Fibroblast of gingiva (primary cell): ENCODE measurements around the gene SSC4D.
A peak's percentile ranks its signal among the peaks of the same experiment; 100 is the strongest.
"Not testable (repeated sequence)": the region's sequence is repeated elsewhere in the genome, so short reads cannot be mapped to it uniquely, and the experiment has no call there.

ENCODE experiments used
- DNase-seq: peaks from one replicate; pipeline ENCODE4 v3.0.0-alpha.2; 2011; ENCODE audit warnings: low read depth

SSC4D gene

DNA sequence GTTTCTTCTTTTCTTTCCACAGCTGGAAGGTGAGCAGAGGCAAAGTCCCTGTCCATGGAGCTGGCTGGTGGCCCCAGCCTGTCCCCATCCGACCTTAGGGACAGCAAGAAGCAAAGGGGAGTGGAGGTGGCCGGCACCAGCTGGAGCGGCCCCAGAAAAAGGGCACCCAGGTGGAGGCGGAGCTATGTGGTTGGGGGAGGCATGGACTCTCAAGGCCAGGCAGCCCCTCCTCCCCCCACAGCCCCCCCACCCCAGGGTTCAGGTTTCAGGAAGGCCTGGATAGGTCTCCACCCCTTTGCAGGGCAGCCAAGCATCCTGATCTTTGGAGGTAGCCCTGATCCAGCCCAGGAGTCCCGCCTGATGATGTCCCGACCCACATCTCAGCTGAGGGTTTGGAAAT, at the start of gene SSC4D:
Gene SSC4D (minus strand): TSS at position 161 of the 400 bp plus-strand sequence. CDS start 5,258 bp downstream, outside the sequence.
- DNase-seq, result no peak

GRCh38 chr7:76458504-76458903, 49.0 kb upstream of the SSC4D start:
- DNase-seq, result not testable (repeated sequence)

- DNase-seq, result not testable (repeated sequence)
Measured at GRCh38 chr7:76457017-76457416, 47.5 kb upstream of the SSC4D start.

DNA sequence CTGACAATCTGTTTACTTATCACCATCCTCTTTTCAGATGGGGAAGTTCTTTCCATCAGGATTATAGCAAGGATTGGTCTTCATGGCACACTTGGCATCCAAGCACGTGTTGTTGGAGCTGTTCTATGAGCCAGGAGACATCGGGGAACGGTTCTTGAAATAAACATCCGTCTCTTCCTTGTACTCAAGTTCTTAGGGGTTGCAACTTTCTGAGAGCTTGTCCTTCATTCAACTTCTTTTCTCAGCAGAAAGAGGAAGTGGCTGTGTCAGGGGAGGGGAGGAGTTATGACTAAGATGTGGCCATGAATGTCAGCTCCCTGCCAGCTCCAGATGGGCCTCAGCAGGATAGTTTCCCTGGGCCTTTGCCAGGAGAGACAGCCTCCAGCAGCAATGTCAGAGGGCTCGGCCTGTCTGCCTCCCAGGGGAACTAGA, 36.1 kb upstream of the SSC4D start:
- peak; percentile 87 for DNase-seq

GRCh38 chr7:76443846-76444245, 34.3 kb upstream of the SSC4D start:
- not testable (repeated sequence) for DNase-seq

- DNase-seq, result not testable (repeated sequence)
Measured at GRCh38 chr7:76442664-76443446, 33.4 kb upstream of the SSC4D start.

- not testable (repeated sequence) for DNase-seq
Measured at GRCh38 chr7:76441792-76442191, 32.3 kb upstream of the SSC4D start.

DNA sequence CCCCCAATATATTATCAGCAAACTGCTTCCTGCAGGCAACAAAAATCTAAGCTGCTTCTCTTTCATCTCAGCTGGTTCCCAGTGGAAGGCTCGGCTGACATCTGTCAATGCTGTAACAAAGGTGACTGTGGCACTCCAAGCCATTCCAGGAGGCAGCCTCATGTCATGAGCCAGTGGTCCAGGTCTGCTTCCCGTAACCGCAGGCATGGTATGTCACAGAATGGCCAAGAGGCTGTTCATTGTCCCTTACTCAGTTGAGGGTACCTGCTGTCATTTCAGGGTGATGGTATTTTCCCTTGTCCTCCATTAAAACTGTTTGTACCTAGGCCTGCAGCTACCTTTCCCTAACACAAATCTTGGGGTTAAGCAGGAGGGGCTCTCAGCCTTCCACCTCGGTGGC, 30.9 kb upstream of the SSC4D start:
- DNase-seq, result not testable (repeated sequence)

DNA sequence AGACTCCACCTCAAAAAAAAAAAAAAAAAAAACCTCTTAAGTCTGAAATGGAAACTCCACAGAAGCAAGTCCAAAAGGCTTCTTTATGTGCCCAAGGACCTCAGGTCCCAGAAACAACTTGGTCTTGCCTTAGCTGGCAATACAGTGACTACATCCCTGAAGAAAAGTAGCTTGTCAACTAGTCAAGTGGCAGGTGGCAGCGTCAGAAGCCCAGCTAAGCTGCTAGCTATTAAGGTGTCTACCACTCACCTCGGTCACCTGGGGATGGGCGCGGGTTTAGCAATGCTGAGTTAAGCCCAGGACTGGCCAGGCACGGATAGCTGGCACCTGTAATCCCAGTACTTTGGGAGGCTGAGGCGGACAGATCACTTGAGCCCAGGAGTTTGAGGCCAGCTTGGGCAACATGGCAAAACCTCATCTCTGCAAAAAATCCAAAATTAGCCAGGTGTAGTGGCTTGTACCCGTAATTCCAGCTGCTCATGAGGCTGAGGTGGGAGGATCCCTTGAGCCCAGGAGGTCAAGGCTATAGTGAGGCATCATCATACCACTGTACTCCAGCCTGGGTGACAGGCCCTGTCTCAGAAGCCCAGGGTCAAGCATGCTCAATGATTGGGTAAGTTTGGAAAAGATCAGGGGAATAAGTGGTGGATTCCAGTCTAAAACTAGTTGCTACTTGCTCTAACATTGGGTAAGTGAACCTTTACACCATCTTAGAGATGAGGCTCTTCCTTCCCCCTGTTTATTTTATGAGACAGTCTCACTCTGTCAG, 29.8 kb upstream of the SSC4D start:
- not testable (repeated sequence) for DNase-seq

GRCh38 chr7:76437873-76438272, 28.4 kb upstream of the SSC4D start:
- DNase-seq, result peak; percentile 65

DNA sequence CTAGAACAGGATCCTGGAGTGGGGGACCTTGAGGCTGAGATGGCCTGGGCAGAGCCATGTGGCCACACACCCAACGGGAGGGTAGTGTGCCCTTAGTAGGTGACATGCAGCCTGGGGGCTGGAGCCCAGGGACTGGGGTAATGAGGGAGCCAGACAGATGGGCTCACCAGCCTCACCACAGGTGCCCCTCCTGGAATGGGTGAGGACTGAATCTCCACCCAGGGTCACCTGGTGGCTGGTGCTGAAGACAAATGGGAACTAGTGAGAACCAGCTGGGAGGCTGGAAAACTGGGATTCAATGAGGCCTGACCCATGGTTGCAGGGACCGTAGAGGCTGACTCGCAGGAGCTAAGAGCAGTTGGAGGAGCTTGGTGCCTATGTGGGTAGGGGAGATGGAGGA, 21.3 kb upstream of the SSC4D start:
- no peak for DNase-seq

DNA sequence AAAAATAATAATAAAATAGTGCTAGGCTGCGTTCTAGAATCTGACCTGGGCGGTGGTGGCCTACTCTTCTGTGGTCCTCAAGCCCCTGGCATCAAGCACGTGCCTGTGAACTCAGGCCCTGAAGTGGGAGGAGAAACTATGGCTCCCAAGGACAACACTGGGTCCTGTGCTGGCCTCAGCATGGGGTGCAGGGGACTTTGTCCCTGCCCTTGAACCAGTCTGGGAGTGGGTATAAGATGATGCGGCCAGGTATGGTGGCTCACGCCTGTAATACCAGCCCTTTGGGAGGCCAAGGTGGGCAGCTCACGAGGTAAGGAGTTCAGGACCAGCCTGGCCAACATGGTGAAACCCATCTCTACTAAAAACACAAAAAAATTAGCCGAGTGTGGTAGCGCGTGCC, 20.7 kb upstream of the SSC4D start:
- no peak for DNase-seq

DNA sequence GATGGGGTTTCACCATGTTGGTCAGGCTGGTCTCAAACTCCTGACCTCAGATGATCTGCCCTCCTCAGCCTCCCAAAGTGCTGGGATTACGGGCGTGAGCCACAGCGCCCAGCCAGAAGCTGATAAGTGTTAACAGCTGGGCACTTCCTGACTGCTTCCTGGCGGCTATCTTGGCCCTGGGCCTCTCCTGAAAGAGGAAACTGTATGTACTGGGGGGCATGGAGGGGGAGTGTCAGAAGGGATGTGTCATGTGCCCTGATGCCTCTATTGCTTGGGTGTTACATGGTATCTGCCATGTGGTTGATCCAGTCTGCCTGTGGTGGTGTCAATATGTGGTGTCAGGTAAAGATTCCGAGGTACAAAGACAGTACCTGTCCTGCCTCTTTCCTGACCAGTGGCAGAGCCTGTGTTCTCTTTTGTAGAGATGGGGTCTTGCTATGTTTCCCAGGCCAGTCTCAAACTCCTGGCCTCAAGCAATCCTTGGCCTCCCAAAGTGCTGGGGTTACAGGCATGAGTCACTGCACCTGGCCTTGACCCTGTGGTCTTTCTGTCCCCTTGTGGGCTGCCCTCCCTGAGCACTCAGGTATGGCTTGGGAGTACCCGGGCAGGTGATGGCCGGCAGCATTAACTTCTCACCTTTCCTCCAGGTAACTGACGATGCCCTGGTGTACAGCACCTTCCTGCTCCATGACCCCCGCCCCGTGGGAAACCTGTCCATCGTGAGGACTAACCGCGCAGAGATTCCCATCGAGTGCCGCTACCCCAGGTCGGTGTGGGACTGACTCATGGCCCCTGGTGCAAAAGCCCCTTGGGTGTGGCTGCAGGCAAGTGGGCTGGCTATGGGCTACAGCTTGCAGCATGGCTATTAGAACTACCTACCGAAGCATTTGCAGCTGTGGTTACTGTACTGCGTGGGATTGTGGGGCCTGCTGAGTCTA, 19.6 kb upstream of the SSC4D start:
- peak; percentile 38 for DNase-seq

DNA sequence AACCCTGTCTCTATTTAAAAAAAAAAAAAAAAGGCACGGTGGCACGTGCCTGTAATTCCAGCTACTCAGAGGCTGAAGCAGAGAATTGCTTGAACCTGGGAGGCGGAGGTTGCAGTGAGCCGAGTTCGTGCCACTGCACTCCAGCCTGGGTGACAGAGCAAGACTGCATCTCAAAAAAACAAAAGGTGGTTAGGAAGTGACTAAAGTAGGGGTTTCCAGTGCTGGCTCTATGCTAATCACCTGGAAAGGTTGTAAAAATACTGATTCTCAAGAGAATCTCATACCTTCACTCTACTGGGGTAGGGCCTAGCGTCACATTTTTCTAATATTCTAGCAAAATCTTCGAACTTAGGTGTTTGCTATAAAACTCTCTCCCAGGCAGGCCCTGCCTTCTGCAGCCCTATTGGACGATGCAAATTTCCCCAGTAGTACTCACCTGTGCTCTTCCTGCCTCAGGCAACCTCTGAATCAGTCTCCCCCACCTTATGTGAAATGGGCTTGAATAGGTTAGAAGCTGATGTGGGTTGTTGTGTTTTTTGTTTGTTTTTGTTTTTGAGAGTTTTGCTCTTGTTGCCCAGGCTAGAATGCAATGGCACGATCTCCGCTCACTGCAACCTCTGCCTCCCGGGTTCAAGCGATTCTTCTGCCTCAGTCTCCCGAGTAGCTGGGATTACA, 18.8 kb upstream of the SSC4D start:
- DNase-seq, result no peak

- DNase-seq, result no peak
Measured at GRCh38 chr7:76427635-76428034, 18.1 kb upstream of the SSC4D start.

- no peak for DNase-seq
Measured at GRCh38 chr7:76426246-76426645, 16.7 kb upstream of the SSC4D start.

DNA sequence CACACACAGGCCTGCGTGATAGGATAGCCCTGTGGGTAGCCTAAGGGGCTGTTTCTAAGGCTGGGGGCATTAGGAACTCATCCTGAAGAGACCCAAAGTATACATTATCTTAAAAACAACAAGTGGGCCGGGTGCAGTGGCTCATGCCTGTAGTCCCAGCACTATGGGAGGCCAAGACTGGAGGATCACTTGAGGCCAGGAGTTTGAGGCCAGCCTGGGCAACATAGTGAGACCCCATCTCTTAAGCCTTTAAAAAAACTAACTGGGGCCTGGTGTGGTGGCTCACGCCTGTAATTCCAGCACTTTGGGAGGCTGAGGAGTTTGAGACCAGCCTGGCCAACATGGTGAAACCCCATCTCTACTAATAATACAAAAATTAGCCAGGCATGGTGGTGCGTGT, 16.1 kb upstream of the SSC4D start:
- DNase-seq, result not testable (repeated sequence)

GRCh38 chr7:76425156-76425555, 15.7 kb upstream of the SSC4D start:
- no peak for DNase-seq

GRCh38 chr7:76424413-76425111, 15.1 kb upstream of the SSC4D start, which contains the start of gene ZP3:
Gene ZP3, plus strand, starts transcription at chr7:76424950. Its CDS starts 15 bp downstream, at chr7:76424965.
- DNase-seq, result no peak

DNA sequence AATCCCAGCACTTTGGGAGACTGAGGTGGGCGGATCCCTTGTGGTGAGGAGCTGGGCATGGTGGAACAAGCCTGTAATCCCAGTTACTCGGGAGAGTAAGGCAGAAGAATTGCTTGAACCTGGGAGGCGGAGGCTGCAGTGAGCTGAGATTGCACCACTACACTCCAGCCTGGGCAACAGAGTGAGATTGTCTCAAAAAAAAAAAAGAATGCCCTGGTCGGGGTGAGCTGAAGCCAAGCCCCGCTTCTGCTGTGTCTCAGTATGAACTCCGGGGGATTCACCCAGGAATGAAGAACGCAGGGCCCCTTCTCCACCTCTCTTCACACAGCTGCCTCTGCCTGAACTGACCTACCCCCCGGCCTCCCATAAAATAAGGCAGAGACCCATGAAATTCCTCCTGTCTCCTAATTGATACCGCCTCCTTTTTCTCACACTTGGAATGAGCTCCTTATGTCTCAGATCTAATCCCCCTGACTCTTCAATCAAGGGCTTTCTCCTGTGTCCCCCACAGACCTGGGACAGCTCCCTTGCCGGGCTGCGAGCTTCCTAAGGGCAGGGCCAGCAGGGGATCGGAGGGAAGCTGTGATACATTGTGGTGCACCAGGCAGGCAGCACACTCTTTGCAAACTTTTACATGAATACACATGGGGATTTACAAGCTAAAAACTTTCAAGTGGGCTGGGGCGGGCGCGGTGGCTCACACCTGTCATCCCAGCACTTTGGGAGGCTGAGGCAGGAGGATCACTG, 14.3 kb upstream of the SSC4D start:
- DNase-seq, result no peak
